Measurements from ENCODE around the gene PPARA.
A peak's percentile ranks its signal among the peaks of the same experiment; 100 is the strongest.
"Not testable (repeated sequence)": the region's sequence is repeated elsewhere in the genome, so short reads cannot be mapped to it uniquely, and the experiment has no call there.

PPARA gene

GRCh38 chr22:46176508-46177003 lies 26.2 kb downstream of the PPARA start:
- no peak for DNase-seq

- DNase-seq = no peak
Observed at GRCh38 chr22:46178755-46179505, 28.6 kb downstream of the PPARA start.

GRCh38 chr22:46179748-46180147 lies 29.4 kb downstream of the PPARA start:
- no peak for DNase-seq

- no peak for DNase-seq
Observed at GRCh38 chr22:46180370-46181137, 30.2 kb downstream of the PPARA start.

GRCh38 chr22:46183733-46184132 lies 33.4 kb downstream of the PPARA start:
- no peak for DNase-seq

GRCh38 chr22:46185283-46185682 lies 35.0 kb downstream of the PPARA start:
- no peak for DNase-seq

GRCh38 chr22:46187862-46188261 lies 37.5 kb downstream of the PPARA start:
- no peak for DNase-seq

- no peak for DNase-seq
Observed at GRCh38 chr22:46192210-46192993, 42.1 kb downstream of the PPARA start.

GRCh38 chr22:46193898-46194310 lies 43.6 kb downstream of the PPARA start:
- DNase-seq = no peak

GRCh38 chr22:46195487-46196165 lies 45.3 kb downstream of the PPARA start:
- DNase-seq = no peak

GRCh38 chr22:46196278-46196677 lies 46.0 kb downstream of the PPARA start:
- no peak for DNase-seq

- DNase-seq = no peak
Observed at GRCh38 chr22:46198274-46198673, 47.9 kb downstream of the PPARA start.

GRCh38 chr22:46198806-46199205 lies 48.5 kb downstream of the PPARA start:
- not testable (repeated sequence) for DNase-seq

GRCh38 chr22:46201059-46201757 lies 50.9 kb downstream of the PPARA start:
- no peak for DNase-seq

GRCh38 chr22:46202897-46203600 lies 52.7 kb downstream of the PPARA start:
- DNase-seq = no peak

- DNase-seq = no peak
Observed at GRCh38 chr22:46203601-46203980, 53.3 kb downstream of the PPARA start.

- no peak for DNase-seq
Observed at GRCh38 chr22:46209262-46209661, 58.9 kb downstream of the PPARA start.

GRCh38 chr22:46212195-46212594 lies 61.9 kb downstream of the PPARA start:
- peak; percentile 3 for DNase-seq

- peak; percentile 31 for DNase-seq
Observed at GRCh38 chr22:46213052-46213451, 62.7 kb downstream of the PPARA start.

- DNase-seq = no peak
Observed at GRCh38 chr22:46214149-46214548, 63.8 kb downstream of the PPARA start.

- DNase-seq = no peak
Observed at GRCh38 chr22:46214616-46215015, 64.3 kb downstream of the PPARA start.
